ENCODE measurements around the gene NPAS4.
"Not testable (repeated sequence)": the region's sequence is repeated elsewhere in the genome, so short reads cannot be mapped to it uniquely, and the experiment has no call there.

NPAS4 gene

DNA sequence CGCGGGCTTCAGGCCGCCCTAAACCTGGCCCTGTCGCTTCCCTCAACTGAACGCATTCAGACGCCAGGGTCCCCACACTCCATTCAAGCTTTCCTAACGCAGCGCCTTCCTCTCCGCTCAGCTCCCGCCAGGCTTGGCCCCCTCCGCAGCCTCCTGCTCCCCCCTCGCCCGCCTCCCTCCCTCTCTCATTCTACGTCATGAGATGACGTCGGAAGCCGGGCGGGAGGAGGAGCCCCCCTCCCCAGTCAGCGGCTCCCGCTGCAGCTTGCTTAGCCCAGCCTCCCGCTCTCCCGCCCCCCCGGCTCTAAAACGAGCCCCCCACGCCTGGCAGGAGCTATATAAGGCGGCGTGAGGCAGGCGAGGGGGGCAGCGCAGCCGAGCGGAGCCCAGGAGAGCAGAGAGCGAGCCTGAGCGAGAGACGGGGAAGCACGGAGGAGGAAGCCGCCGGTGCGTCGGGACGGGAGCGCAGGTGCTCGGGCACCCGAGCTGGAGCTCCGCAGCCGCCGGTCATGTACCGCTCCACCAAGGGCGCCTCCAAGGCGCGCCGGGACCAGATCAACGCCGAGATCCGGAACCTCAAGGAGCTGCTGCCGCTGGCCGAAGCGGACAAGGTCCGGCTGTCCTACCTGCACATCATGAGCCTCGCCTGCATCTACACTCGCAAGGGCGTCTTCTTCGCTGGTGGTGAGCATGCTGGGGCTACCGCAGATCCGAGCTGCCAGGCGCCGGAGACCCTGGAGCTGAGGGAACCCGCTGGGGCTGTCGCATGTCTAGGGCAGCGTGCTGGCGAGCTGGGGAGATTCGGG, at the start of gene NPAS4:
TSS of gene NPAS4 (plus strand) at position 365 of the 806 bp plus-strand sequence. CDS start at position 510, 145 bp downstream.
- DNase-seq: no peak

DNA sequence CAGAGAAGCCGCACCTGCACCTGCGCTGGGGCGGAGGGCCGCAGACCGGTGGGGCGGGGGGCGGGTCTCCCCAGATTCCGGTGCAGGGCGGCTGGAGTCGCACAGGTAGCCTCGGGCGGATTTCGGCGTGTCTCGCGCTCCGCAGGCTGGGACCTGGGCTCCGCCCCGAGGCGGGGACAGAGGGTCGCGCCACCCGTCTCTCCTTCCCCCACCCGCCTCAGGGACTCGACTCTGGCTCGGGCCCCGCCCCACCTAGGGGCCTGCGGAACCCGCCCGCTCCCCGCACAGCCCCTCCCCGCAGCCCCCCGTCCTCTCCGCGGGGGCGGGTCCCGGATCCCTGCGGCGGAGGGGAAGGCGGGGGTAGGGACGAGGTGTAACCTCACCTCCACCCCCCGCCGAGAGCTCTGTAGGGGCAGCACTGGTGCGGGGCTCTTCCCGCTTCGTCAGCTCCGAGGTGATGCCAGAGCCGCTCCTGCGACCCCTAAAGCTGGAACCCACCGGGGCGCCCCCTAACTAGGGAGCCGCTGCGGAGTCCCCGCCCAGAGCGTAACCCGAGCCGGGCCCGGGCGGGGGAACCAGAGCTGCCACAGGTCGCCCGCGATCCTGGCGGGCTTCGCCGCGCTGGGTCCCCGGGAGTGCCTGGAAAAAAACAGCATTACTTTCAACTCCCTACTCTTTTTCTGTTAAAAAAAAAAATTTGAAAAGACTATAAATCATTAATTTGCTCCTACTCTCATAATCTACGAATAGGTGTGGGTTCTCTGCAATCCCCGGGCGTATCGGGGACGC, 49.0 kb upstream of the NPAS4 start, which contains the start of gene SLC29A2:
TSS of gene SLC29A2 (minus strand) at position 134 of the 789 bp plus-strand sequence. CDS start 169 bp downstream, outside the sequence.
- no peak for DNase-seq

- no peak for DNase-seq
Observed at GRCh38 chr11:66373265-66373664, 47.6 kb upstream of the NPAS4 start.

DNA sequence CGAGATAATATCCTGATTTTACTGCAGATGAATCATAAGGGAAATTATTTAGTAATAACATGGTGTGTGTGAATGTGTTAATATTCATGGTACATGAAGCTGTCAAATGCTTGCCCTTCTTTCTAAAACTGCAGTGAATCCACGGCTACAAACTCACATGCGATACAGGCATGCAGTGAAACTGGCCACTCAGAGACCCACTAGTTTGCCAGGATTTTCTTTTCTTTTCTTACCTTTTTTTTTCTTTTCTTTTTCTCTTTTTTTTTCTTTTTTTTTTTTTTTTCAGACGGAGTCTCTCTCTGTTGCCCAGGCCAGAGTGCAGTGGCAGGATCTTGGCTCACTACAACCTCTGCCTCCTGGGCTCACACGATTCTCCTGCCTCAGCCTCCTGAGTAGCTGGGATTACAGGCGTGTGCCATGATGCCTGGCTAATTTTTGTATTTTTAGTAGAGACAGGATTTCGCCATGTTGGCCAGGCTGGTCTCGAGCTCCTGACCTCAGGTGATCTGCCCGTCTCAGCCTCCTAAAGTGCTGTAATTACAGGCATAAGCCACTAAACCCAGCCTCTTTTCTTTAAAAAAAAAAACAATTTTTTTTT, 47.0 kb upstream of the NPAS4 start:
- not testable (repeated sequence) for DNase-seq

GRCh38 chr11:66380264-66380663, 40.6 kb upstream of the NPAS4 start:
- DNase-seq: not testable (repeated sequence)

DNA sequence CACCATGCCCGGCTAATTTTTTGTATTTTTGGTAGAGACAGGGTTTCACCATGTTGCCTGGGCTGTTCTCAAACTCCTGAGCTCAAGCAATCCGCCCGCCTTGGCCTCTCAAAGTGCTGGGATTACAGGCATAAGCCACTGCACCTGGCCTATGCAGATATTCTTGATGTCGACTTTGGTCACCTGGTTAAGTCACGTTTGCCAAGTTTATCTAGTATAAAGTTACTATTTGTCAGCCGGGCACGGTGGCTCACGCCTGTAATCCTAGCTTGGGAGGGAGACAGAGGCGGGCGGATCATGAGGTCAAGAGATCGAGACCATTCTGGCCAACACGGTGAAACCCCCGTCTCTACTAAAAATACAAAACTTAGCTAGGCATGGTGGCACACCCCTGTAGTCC, 36.5 kb upstream of the NPAS4 start:
- not testable (repeated sequence) for DNase-seq

DNA sequence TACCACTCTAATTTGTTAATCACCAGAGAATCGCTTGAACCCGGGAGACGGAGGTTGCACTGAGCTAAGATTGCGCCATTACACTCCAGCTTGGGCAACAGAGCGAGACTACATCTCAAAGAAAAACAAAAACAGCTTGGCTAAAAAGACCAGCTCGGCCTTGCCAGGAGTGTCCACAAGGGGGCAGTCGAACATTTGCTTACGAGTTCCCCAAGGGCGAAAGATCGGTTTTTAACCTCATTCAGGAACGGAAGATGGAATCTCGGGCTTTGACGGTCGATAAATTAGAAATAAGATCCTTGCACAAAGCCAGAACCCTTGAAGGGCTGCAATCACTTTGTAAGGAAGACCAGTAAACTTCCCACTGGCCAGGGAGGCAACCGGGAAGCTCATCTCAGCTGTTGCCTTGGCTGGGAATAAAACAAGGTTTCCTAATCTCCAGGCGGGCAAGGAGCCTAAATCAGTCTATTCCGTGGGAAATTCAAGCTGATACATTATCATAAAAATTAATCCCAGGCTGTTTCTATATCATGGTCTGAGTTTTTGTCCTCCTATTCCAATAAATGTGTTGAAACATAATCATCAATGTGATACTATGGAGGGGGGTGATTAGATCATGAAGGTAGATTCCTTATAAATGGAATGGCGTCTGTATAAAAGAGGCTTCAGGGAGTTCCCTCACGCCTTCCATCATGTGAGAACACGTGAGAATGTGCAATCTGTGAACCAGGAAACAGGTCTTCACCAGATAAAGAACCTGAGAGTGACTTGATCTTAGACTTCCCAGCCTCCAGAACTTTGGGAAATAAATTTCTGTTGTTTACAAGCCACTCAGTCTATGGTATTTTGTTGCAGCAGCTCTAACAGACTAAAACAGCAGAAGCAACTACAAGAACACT, 34.4 kb upstream of the NPAS4 start:
- peak; percentile 90 for DNase-seq

GRCh38 chr11:66388780-66389386, 32.0 kb upstream of the NPAS4 start:
- peak; percentile 75 for DNase-seq

GRCh38 chr11:66391322-66391721, 29.5 kb upstream of the NPAS4 start:
- DNase-seq: no peak

GRCh38 chr11:66393954-66394353, 26.9 kb upstream of the NPAS4 start:
- DNase-seq: no peak

- DNase-seq: no peak
Observed at GRCh38 chr11:66407651-66408050, 13.2 kb upstream of the NPAS4 start.

DNA sequence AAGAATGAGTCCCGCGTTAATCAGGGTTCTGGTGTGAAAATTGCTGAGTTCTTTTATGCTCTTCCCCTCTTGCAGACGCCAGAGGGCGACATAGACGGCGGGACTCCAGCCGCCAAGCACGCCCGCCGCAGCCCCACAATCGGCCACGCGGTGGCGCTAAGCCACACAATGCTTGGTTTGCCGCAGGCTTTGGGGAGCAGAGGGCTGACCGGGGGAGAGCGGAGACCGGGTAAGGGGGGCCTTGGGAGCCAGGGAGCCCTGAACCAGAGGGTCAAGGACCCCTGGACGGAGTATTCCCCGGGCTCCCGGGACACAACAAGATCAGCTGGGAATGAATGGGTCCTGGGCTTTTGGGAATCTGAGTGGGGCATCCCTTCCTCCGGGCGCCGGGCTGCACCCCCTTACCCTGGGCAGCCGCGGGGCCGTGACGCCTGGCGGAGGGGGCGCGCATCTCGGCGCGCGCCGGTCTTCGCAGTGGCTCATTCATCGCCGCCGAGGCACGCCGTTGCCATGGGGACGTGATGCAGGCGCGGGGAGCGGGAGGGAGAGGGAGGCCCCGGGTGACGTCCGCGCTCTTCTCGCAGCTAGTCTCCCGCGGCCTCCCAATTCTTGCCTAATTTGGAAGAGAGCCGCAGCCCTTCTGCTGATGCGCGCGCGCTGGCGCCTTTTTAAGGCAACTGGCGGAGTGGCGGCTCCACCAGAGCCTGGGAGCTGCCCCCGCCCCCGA, 12.2 kb upstream of the NPAS4 start:
- peak; percentile 92 for DNase-seq

- DNase-seq: no peak
Observed at GRCh38 chr11:66409226-66409625, 11.6 kb upstream of the NPAS4 start.

- DNase-seq: no peak
Observed at GRCh38 chr11:66410191-66410590, 10.6 kb upstream of the NPAS4 start.

DNA sequence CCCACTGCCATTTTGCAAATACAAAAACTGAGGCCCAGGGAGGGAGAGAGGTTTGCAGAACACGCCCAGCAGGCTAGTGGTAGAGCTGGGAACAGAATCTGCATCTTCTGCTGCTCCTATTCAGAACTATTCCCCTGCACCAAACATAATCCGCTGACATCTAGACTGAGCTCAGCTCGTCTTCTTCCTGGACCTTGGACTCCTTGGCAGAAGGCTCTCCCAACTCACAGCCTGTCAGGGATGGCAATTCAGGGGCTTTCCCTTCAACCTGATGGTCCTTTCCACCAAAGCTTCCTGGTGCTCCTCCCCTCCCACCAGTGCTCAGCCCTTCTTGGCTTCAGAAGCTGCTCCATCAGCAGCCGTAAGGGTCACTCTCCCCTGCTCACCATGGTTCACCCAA, 9.5 kb upstream of the NPAS4 start:
- DNase-seq: no peak

DNA sequence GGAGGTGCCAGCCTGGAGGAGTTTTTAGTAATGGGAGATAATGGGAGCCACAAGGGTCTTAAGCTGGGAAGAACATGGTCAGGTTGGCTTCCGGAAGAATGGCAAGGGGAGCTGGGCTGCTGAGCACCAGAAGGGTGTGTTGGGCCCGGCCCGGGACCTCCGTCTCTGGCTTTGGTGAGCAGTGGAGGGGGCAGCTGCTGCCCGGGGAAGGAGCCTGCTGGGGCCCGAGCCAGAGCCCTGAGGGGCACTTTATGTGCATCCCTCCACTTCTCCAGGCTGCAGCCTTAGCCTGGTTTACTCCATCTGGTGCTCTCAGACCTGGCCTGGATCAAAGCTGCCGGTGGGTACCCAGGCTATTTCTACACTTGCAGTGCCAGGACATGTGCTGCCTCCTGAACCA, 8.7 kb upstream of the NPAS4 start:
- no peak for DNase-seq

DNA sequence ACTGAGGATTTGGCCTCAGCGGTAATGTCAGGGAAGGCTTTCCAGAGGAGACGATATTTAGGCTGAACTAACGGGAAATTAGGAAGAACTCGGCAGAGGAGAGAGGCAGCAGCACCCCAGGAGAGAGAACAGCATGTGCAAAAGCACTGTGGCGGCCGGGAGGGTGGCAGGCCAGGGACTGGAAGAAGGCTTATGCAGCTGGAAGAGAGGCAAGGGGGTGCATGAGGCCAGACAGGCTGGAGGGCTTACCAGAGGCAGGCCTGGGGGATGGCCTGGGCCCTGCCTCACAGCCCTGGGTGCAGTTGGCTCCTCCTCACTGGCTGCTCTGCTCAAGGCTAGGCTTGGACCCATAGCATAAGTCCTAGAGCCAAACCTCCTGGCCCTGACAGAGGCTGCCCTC, 7.7 kb upstream of the NPAS4 start:
- no peak for DNase-seq

DNA sequence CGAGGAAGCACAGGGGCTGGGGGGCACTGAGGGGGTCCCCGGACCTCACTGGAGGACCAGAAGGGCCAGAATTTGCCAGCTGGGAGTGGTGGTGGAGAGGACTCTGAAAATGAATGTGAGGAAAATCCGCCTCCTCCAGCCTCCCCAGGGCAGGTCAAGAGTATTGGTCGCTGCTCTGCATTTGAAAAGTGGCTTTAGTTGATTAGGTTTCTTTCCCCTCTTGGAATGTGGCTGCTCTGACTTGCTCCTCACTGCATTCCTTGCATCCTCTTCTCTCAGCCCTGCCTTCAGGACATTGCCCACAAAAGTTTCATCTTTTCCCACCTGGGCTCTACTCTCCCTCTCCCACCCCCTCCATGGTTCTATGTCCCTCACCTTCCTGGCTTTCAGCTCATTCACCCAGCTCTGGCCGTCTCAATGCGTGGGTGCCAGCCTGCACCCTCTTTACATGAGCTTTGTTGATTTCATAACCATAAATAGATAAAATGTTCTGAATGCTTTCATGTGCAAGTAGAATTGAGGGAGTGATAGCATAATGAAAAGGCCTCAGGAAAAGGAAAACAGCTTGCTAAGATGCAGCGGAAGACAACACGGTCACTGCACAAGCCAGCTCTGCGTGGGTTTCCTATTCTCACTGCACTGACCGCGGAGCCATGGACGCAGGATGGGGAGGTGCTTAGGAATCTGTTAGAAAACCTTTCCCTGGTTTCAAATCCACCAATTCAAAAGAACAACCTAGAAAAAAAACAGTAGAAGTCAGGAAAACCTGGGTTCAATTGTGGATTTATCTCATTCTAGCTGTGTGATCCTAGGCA, 6.5 kb upstream of the NPAS4 start:
- no peak for DNase-seq

- no peak for DNase-seq
Observed at GRCh38 chr11:66415423-66415822, 5.4 kb upstream of the NPAS4 start.

GRCh38 chr11:66417000-66417399, 3.8 kb upstream of the NPAS4 start:
- no peak for DNase-seq

Measured in suppressor macrophage treated with lipopolysaccharide for 4 hours (primary cell).